ENCODE data around the gene GPR18. TPM values are rescaled to one million over a fixed set of nuclear protein-coding genes. Genes with fewer than 3 reads are reported as not detected.

GPR18 gene
- total and polyA plus RNA-seq, 5 donors from 2014 or later: 6.1 to 22.6 (median 8.6) TPM

- peak; percentile 22 to 76 (median 55) for DNase-seq
- Mint-ChIP-seq H3K9me3 (no peaks in the 10 kb centered on the region), H3K27me3 (no peaks in the 10 kb centered on the region), H3K4me1 (peaks cover 46 to 90% (median 71%) of the 10 kb centered on the region in 4 donors), H3K4me3 (peak overlapping the region; percentile 22 to 73 (median 64)), H3K27ac (peak overlapping the region; percentile 44 to 62 (median 53)), H3K36me3 (peaks cover 26% of the 10 kb centered on the region)
- peak overlapping the region; percentile 71 for H3K4me3 ChIP-seq (ENCODE audit: low read depth, low read length)
- no peaks in the 10 kb centered on the region for H3K9me3 ChIP-seq (ENCODE audit: control insufficient read depth in 2 of 2, low read length in 2 of 2)
- peaks cover 4% of the 10 kb centered on the region for H3K36me3 ChIP-seq (ENCODE audit: control insufficient read depth, insufficient read depth, low read length)
- peak; percentile 56 to 57 for ATAC-seq (ENCODE audit: low read depth in 2 of 2)
- H3K27me3 ChIP-seq (ENCODE audit: control insufficient read depth, insufficient read depth, low read length): no peaks in the 10 kb centered on the region
- peak overlapping the region; percentile 82 for H3K27ac ChIP-seq (ENCODE audit: insufficient read depth, low read length, poor library complexity, severe bottlenecking)
- peaks cover 79% of the 10 kb centered on the region for H3K4me1 ChIP-seq (ENCODE audit: control insufficient read depth, insufficient read depth, low read length, poor library complexity, severe bottlenecking)
Observed at GRCh38 chr13:99220199-99220935, 37.8 kb downstream of the GPR18 start.

GRCh38 chr13:99218969-99219368, 39.2 kb downstream of the GPR18 start:
- Mint-ChIP-seq H3K36me3 (peaks cover 26% of the 10 kb centered on the region), H3K27ac (peak overlapping the region; percentile 92 to 99 (median 96)), H3K4me1 (peaks cover 50 to 91% (median 76%) of the 10 kb centered on the region in 4 donors), H3K4me3 (peak overlapping the region; percentile 68 to 97 (median 86)), H3K27me3 (no peaks in the 10 kb centered on the region), H3K9me3 (no peaks in the 10 kb centered on the region)
- DNase-seq (peak; percentile 39 to 86 (median 81)), ATAC-seq (ENCODE audit: low read depth in 2 of 2) (peak; percentile 83 to 87)
- H3K4me3 ChIP-seq (ENCODE audit: low read depth, low read length): peak overlapping the region; percentile 71
- H3K27ac ChIP-seq (ENCODE audit: insufficient read depth, low read length, poor library complexity, severe bottlenecking): peak overlapping the region; percentile 82
- H3K27me3 ChIP-seq (ENCODE audit: control insufficient read depth, insufficient read depth, low read length): no peaks in the 10 kb centered on the region
- H3K36me3 ChIP-seq (ENCODE audit: control insufficient read depth, insufficient read depth, low read length): peaks cover 4% of the 10 kb centered on the region
- H3K4me1 ChIP-seq (ENCODE audit: control insufficient read depth, insufficient read depth, low read length, poor library complexity, severe bottlenecking): peaks cover 84% of the 10 kb centered on the region
- no peaks in the 10 kb centered on the region for H3K9me3 ChIP-seq (ENCODE audit: control insufficient read depth in 2 of 2, low read length in 2 of 2)

- Mint-ChIP-seq H3K4me1 (peaks cover 46 to 89% (median 72%) of the 10 kb centered on the region in 4 donors), H3K4me3 (peak overlapping the region; percentile 68 to 97 (median 86)), H3K9me3 (no peaks in the 10 kb centered on the region), H3K27ac (peak overlapping the region; percentile 92 to 99 (median 96)), H3K36me3 (peaks cover 25% of the 10 kb centered on the region), H3K27me3 (no peaks in the 10 kb centered on the region)
- H3K9me3 ChIP-seq (ENCODE audit: control insufficient read depth in 2 of 2, low read length in 2 of 2): no peaks in the 10 kb centered on the region
- no peak for ATAC-seq (ENCODE audit: low read depth in 2 of 2)
- H3K4me3 ChIP-seq (ENCODE audit: low read depth, low read length): peak overlapping the region; percentile 71
- peaks cover 80% of the 10 kb centered on the region for H3K4me1 ChIP-seq (ENCODE audit: control insufficient read depth, insufficient read depth, low read length, poor library complexity, severe bottlenecking)
- no peak for DNase-seq
- H3K36me3 ChIP-seq (ENCODE audit: control insufficient read depth, insufficient read depth, low read length): peaks cover 4% of the 10 kb centered on the region
- H3K27ac ChIP-seq (ENCODE audit: insufficient read depth, low read length, poor library complexity, severe bottlenecking): peak overlapping the region; percentile 82
- H3K27me3 ChIP-seq (ENCODE audit: control insufficient read depth, insufficient read depth, low read length): no peaks in the 10 kb centered on the region
Observed at GRCh38 chr13:99218545-99218944, 39.6 kb downstream of the GPR18 start.

GRCh38 chr13:99218126-99218525, 40.1 kb downstream of the GPR18 start:
- H3K4me1 ChIP-seq (ENCODE audit: control insufficient read depth, insufficient read depth, low read length, poor library complexity, severe bottlenecking): peaks cover 76% of the 10 kb centered on the region
- Mint-ChIP-seq H3K27me3 (no peaks in the 10 kb centered on the region), H3K36me3 (peaks cover 21% of the 10 kb centered on the region), H3K9me3 (no peaks in the 10 kb centered on the region), H3K4me3 (peak overlapping the region in 3 of 4 donors; percentile 68 to 97 (median 84)), H3K4me1 (peaks cover 41 to 85% (median 68%) of the 10 kb centered on the region in 4 donors), H3K27ac (peak overlapping the region; percentile 92 to 99 (median 96))
- no peaks in the 10 kb centered on the region for H3K9me3 ChIP-seq (ENCODE audit: control insufficient read depth in 2 of 2, low read length in 2 of 2)
- ATAC-seq (ENCODE audit: low read depth in 2 of 2) (no peak), DNase-seq (no peak)
- H3K36me3 ChIP-seq (ENCODE audit: control insufficient read depth, insufficient read depth, low read length): peaks cover 4% of the 10 kb centered on the region
- H3K27me3 ChIP-seq (ENCODE audit: control insufficient read depth, insufficient read depth, low read length): no peaks in the 10 kb centered on the region
- H3K4me3 ChIP-seq (ENCODE audit: low read depth, low read length): peak overlapping the region; percentile 71
- peak overlapping the region; percentile 82 for H3K27ac ChIP-seq (ENCODE audit: insufficient read depth, low read length, poor library complexity, severe bottlenecking)

GRCh38 chr13:99217461-99218110, 40.6 kb downstream of the GPR18 start:
- peaks cover 41 to 81% (median 65%) of the 10 kb centered on the region in 4 donors for H3K4me1 Mint-ChIP-seq
- H3K27me3 Mint-ChIP-seq: no peaks in the 10 kb centered on the region
- no peaks in the 10 kb centered on the region for H3K9me3 Mint-ChIP-seq
- H3K36me3 Mint-ChIP-seq: peaks cover 18% of the 10 kb centered on the region
- peak overlapping the region; percentile 61 to 97 (median 78) for H3K4me3 Mint-ChIP-seq
- no peaks in the 10 kb centered on the region for H3K9me3 ChIP-seq (ENCODE audit: control insufficient read depth in 2 of 2, low read length in 2 of 2)
- peak overlapping the region; percentile 71 for H3K4me3 ChIP-seq (ENCODE audit: low read depth, low read length)
- H3K27me3 ChIP-seq (ENCODE audit: control insufficient read depth, insufficient read depth, low read length): no peaks in the 10 kb centered on the region
- ATAC-seq (ENCODE audit: low read depth in 2 of 2): no peak
- DNase-seq: no peak
- H3K27ac Mint-ChIP-seq: peak overlapping the region; percentile 95 to 99 (median 96)
- H3K27ac ChIP-seq (ENCODE audit: insufficient read depth, low read length, poor library complexity, severe bottlenecking): peak overlapping the region; percentile 82
- H3K4me1 ChIP-seq (ENCODE audit: control insufficient read depth, insufficient read depth, low read length, poor library complexity, severe bottlenecking): peaks cover 76% of the 10 kb centered on the region
- H3K36me3 ChIP-seq (ENCODE audit: control insufficient read depth, insufficient read depth, low read length): peaks cover 4% of the 10 kb centered on the region

- H3K36me3 ChIP-seq (ENCODE audit: control insufficient read depth, insufficient read depth, low read length): no peaks in the 10 kb centered on the region
- ATAC-seq (ENCODE audit: low read depth in 2 of 2): peak; percentile 81 to 82
- Mint-ChIP-seq H3K9me3 (no peaks in the 10 kb centered on the region), H3K4me1 (peaks cover 34 to 82% (median 63%) of the 10 kb centered on the region in 4 donors), H3K4me3 (peak overlapping the region; percentile 95 to 97 (median 96)), H3K36me3 (peaks cover 12% of the 10 kb centered on the region), H3K27me3 (no peaks in the 10 kb centered on the region), H3K27ac (peak overlapping the region; percentile 97 to 99 (median 99))
- H3K27ac ChIP-seq (ENCODE audit: insufficient read depth, low read length, poor library complexity, severe bottlenecking): peak overlapping the region; percentile 82
- H3K4me1 ChIP-seq (ENCODE audit: control insufficient read depth, insufficient read depth, low read length, poor library complexity, severe bottlenecking): peaks cover 61% of the 10 kb centered on the region
- no peaks in the 10 kb centered on the region for H3K27me3 ChIP-seq (ENCODE audit: control insufficient read depth, insufficient read depth, low read length)
- peak; percentile 50 to 79 (median 75) for DNase-seq
- H3K9me3 ChIP-seq (ENCODE audit: control insufficient read depth in 2 of 2, low read length in 2 of 2): no peaks in the 10 kb centered on the region
- peak overlapping the region; percentile 91 for H3K4me3 ChIP-seq (ENCODE audit: low read depth, low read length)
Observed at GRCh38 chr13:99215184-99215830, 42.9 kb downstream of the GPR18 start.

- H3K4me1 ChIP-seq (ENCODE audit: control insufficient read depth, insufficient read depth, low read length, poor library complexity, severe bottlenecking): peaks cover 56% of the 10 kb centered on the region
- H3K27ac ChIP-seq (ENCODE audit: insufficient read depth, low read length, poor library complexity, severe bottlenecking): peak overlapping the region; percentile 82
- ATAC-seq (ENCODE audit: low read depth in 2 of 2): no peak
- no peaks in the 10 kb centered on the region for H3K9me3 ChIP-seq (ENCODE audit: control insufficient read depth in 2 of 2, low read length in 2 of 2)
- Mint-ChIP-seq H3K36me3 (peaks cover 12% of the 10 kb centered on the region), H3K4me3 (peak overlapping the region; percentile 95 to 97 (median 96)), H3K27me3 (no peaks in the 10 kb centered on the region), H3K9me3 (no peaks in the 10 kb centered on the region), H3K4me1 (peaks cover 33 to 85% (median 61%) of the 10 kb centered on the region in 4 donors), H3K27ac (peak overlapping the region; percentile 97 to 99 (median 99))
- peak overlapping the region; percentile 91 for H3K4me3 ChIP-seq (ENCODE audit: low read depth, low read length)
- H3K27me3 ChIP-seq (ENCODE audit: control insufficient read depth, insufficient read depth, low read length): no peaks in the 10 kb centered on the region
- DNase-seq: no peak
- H3K36me3 ChIP-seq (ENCODE audit: control insufficient read depth, insufficient read depth, low read length): no peaks in the 10 kb centered on the region
Observed at GRCh38 chr13:99214731-99215130, 43.4 kb downstream of the GPR18 start.

Measured in CD4-positive, CD25-positive, alpha-beta regulatory T cell (primary cell).